Gastroesophageal sphincter (tissue), 4 donors: Measurements from ENCODE around the gene ZNF692. TPM values are rescaled to one million over a fixed set of nuclear protein-coding genes. Genes with fewer than 3 reads are reported as not detected.

ENCODE experiments used
- ATAC-seq: fragments of 150-250 bp; one replicate; pipeline ENCODE4 v1.9.1; 2016; ENCODE audit warnings: mild to moderate bottlenecking, moderate library complexity
- H3K27ac ChIP-seq, 4 donors: fragments of 200-600 bp; sonication (generic) in 3 of 4; 1 replicate in 3 of 4; 2 replicates in 1 of 4; pipeline ENCODE4 v1.5.1; 2016 to 2019
- H3K27me3 ChIP-seq: fragments of 200-600 bp; sonication (generic); one replicate; pipeline ENCODE4 v1.5.1; 2019
- H3K36me3 ChIP-seq, 2 donors: fragments of 200-600 bp; sonication (generic); one replicate each; pipeline ENCODE4 v1.5.1; 2019; ENCODE audit warnings: control low read depth in 1 of 2
- H3K4me1 ChIP-seq, 3 donors: fragments of 200-600 bp; sonication (generic); 1 replicate in 2 of 3; 2 replicates in 1 of 3; pipeline ENCODE4 v1.5.1; 2016 to 2019; ENCODE audit warnings: control low read depth in 2 of 3
- H3K4me3 ChIP-seq, 2 donors: fragments of 200-600 bp; sonication (generic); one replicate each; pipeline ENCODE4 v1.5.1; 2019; ENCODE audit warnings: mild to moderate bottlenecking in 1 of 2, moderate library complexity in 1 of 2
- H3K9me3 ChIP-seq, 3 donors: fragments of 200-600 bp; sonication (generic); one replicate each; pipeline ENCODE4 v1.5.1; 2017 to 2019; ENCODE audit warnings: control low read depth in 2 of 3
- CTCF ChIP-seq, 4 experiments: fragments of 200-600 bp in 2 of 4; fragments of 450-650 bp in 2 of 4; sonication (generic) in 1 of 4; IDR thresholded peaks; one replicate each; pipeline ENCODE4 v1.5.1; 2017 to 2019; ENCODE audit warnings: antibody characterized with exemption in 4 of 4, mild to moderate bottlenecking in 2 of 4, moderate library complexity in 2 of 4
- EP300 ChIP-seq: sonication (generic); formaldehyde crosslinking; IDR thresholded peaks from one replicate; pipeline ENCODE4 v1.6.1; 2017; ENCODE audit warnings: antibody characterized with exemption, mild to moderate bottlenecking
- POLR2A ChIP-seq, 2 donors: fragments of 450-650 bp; IDR thresholded peaks; one replicate each; pipeline ENCODE4 v1.6.1; 2017; ENCODE audit warnings: antibody characterized with exemption in 2 of 2, mild to moderate bottlenecking in 2 of 2, moderate library complexity in 1 of 2
- POLR2AphosphoS5 ChIP-seq: sonication (generic); formaldehyde crosslinking; IDR thresholded peaks from one replicate; pipeline ENCODE4 v1.6.1; 2017; ENCODE audit warnings: antibody characterized with exemption
- WGBS, 2 donors: methylation state at CpG; one replicate each; pipeline ENCODE4 v1.1.5; 2018; ENCODE audit warnings: low coverage in 1 of 2; 5-methylcytosine and 5-hydroxymethylcytosine counted together
- total RNA-seq, 4 donors: library from RNA; depleted of rRNA; stranded (reverse); fragments of >200 nt; gene quantifications; one replicate each; pipeline ENCODE4 v1.1.0, GENCODE V29; 2016

Gene ZNF692
- 10 to 100 TPM; 22.1 to 69.6 (median 28.4) TPM for total RNA-seq

- H3K4me1 ChIP-seq, result peaks cover 0 to 54% (median 26%) of the 10 kb centered on the region in 3 donors
- peak; percentile 92 for ATAC-seq
- peak; percentile 65 to 86 for TF ChIP-seq POLR2A (IDR thresholded peaks at IDR 0.05)
- TF ChIP-seq POLR2AphosphoS5, result peak; percentile 82
- peak in 1 of 4 experiments; percentile 11 for TF ChIP-seq CTCF (IDR thresholded peaks at IDR 0.05)
- no peak for TF ChIP-seq EP300
- H3K4me3 ChIP-seq, result peak within 1 kb of the TSS; percentile 50 to 65
- H3K36me3 ChIP-seq, result peaks cover 0 to 14% of the 10 kb centered on the region in 2 donors
- WGBS, 2 donors, result 29 to 36% methylated on average over 10 to 13 of the region's 62 CpGs
- H3K27ac ChIP-seq, result peak within 1 kb of the TSS; percentile 84 to 95 (median 92)
- H3K27me3 ChIP-seq, result no peaks in the 10 kb centered on the region
- no peaks in the 10 kb centered on the region for H3K9me3 ChIP-seq
Measured at GRCh38 chr1:248858891-248859889, at the start of gene ZNF692. Gene ZNF692, minus strand, starts transcription at chr1:248859085. Its CDS starts 776 bp downstream, at chr1:248858309.

DNA sequence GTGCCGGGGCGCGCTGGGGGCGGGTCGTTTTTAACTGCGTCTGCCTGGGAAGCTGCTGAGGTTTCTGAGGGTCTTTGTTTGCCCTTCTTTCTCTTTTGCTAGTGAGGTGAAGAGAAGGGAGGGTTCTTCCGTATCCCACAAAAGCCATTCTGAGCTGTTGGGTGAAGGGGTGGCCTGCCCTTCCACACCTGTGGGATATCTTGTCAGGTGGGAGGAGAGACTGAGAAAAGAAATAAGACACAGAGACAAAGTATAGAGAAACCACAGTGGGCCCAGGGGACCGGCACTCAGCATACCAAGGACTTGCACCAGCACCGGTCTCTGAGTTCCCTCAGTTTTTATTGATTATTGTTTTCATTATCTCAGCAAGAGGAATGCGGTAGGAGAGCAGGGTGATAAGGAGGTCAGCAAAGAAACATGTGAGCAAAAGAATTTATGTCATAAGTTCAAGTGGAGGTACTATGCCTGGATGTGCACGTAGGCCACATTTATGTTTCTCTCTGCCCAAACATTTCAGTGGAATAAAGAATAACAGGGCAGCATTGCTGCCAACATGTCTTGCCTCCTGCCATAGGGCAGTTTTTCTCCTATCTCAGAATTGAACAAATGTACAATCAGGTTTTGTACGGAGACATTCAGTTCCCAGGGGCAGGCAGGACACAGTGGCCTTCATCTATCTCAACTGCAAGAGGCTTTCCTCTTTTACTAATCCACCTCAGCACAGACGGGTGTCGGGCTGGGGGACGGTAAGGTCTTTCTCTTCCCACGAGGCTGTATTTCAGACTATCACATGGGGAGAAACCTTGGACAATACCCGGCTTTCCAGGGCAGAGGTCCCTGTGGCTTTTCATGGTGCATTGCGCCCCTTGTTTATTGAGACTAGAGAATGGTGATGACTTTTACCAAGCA lies 48.1 kb upstream of the ZNF692 start:
- no peak for ATAC-seq
- no peaks in the 10 kb centered on the region for H3K9me3 ChIP-seq
- peaks cover 0 to 26% (median 4%) of the 10 kb centered on the region in 3 donors for H3K4me1 ChIP-seq
- H3K36me3 ChIP-seq, result peaks cover 0 to 6% of the 10 kb centered on the region in 2 donors
- 27 to 28% methylated on average over 8 to 11 of the region's 18 CpGs for WGBS, 2 donors
- TF ChIP-seq EP300 (no peak), POLR2A (IDR thresholded peaks at IDR 0.05) (no peak), POLR2AphosphoS5 (no peak), CTCF (IDR thresholded peaks at IDR 0.05) (no peak)
- H3K4me3 ChIP-seq, result peak overlapping the region; percentile 67 to 77
- peak overlapping the region; percentile 82 to 97 (median 93) for H3K27ac ChIP-seq
- H3K27me3 ChIP-seq, result no peaks in the 10 kb centered on the region

GRCh38 chr1:248906009-248906752 lies 47.3 kb upstream of the ZNF692 start, which contains the start of gene PGBD2:
Gene PGBD2, plus strand, starts transcription at chr1:248906235. Its CDS starts 7,628 bp downstream, at chr1:248913863.
- Histone ChIP-seq H3K4me3 (peak within 1 kb of the TSS; percentile 67 to 77), H3K9me3 (no peaks in the 10 kb centered on the region), H3K36me3 (peaks cover 0 to 6% of the 10 kb centered on the region in 2 donors), H3K4me1 (peaks cover 0 to 26% (median 4%) of the 10 kb centered on the region in 3 donors), H3K27me3 (no peaks in the 10 kb centered on the region), H3K27ac (peak within 1 kb of the TSS; percentile 82 to 97 (median 93))
- TF ChIP-seq POLR2A (IDR thresholded peaks at IDR 0.05), result peak; percentile 77 to 84
- peak; percentile 31 to 73 (median 61) for TF ChIP-seq CTCF (IDR thresholded peaks at IDR 0.05)
- no peak for TF ChIP-seq EP300
- peak; percentile 84 for TF ChIP-seq POLR2AphosphoS5
- peak; percentile 97 for ATAC-seq
- WGBS, 2 donors, result 1% methylated on average over 12 of the region's 80 CpGs; no CpG with 5 or more reads in 1 of the 2 donors

GRCh38 chr1:248905662-248906008 lies 46.8 kb upstream of the ZNF692 start:
- no peak for ATAC-seq
- H3K27ac ChIP-seq, result peak overlapping the region; percentile 77 to 97 (median 93)
- no peaks in the 10 kb centered on the region for H3K9me3 ChIP-seq
- WGBS, 2 donors, result 40 to 72% methylated on average over 1 to 2 of the region's 4 CpGs
- H3K4me3 ChIP-seq, result peak overlapping the region; percentile 67 to 77
- TF ChIP-seq CTCF (IDR thresholded peaks at IDR 0.05) (no peak), POLR2AphosphoS5 (no peak), POLR2A (IDR thresholded peaks at IDR 0.05) (no peak), EP300 (no peak)
- peaks cover 0 to 26% (median 4%) of the 10 kb centered on the region in 3 donors for H3K4me1 ChIP-seq
- H3K36me3 ChIP-seq, result peaks cover 0 to 4% of the 10 kb centered on the region in 2 donors
- no peaks in the 10 kb centered on the region for H3K27me3 ChIP-seq
